Measurements from ENCODE around the gene RFNG. TPM values are rescaled to one million over a fixed set of nuclear protein-coding genes. Genes with fewer than 3 reads are reported as not detected.
A peak's percentile ranks its signal among the peaks of the same experiment; 100 is the strongest.

Gene RFNG
- total RNA-seq, 1 donor from 2014 or later: 72.3 TPM

DNA sequence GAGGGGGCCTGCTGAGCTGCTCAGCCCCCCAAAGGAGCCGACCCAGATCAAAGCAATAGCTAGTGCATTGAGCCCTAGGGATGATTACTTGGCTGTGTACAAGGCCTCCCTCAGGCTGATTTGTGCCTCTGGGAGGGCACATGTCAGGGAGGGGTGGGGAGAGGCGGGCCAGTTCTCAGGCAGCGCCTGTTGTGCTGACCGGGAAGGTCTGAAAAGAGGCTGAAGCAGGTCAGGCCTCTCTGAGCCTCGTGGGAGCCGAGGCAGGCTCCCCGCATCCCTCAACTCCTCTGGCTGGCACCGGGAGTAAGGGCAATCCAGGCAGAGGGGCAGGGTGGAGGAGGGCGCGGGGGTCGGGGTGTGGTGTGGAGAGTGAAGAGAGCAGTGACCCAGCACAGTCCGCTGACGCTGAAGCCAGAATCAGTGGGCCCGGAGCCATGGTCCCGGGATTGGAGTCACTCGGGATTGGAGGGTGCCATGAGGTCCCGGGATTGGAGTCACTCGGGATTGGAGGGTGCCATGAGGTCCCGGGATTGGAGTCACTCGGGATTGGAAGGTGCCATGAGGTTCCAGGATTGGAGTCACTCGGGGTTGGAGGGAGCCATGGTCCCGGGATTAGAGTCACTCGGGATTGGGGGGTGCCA is 17.1 kb downstream of the RFNG start:
- TF ChIP-seq, protein P1, sequence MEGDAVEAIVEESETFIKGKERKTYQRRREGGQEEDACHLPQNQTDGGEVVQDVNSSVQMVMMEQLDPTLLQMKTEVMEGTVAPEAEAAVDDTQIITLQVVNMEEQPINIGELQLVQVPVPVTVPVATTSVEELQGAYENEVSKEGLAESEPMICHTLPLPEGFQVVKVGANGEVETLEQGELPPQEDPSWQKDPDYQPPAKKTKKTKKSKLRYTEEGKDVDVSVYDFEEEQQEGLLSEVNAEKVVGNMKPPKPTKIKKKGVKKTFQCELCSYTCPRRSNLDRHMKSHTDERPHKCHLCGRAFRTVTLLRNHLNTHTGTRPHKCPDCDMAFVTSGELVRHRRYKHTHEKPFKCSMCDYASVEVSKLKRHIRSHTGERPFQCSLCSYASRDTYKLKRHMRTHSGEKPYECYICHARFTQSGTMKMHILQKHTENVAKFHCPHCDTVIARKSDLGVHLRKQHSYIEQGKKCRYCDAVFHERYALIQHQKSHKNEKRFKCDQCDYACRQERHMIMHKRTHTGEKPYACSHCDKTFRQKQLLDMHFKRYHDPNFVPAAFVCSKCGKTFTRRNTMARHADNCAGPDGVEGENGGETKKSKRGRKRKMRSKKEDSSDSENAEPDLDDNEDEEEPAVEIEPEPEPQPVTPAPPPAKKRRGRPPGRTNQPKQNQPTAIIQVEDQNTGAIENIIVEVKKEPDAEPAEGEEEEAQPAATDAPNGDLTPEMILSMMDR (IDR thresholded peaks at IDR 0.05; ENCODE audit: insufficient read depth, low read length, poor library complexity, severe bottlenecking): no peak
- Histone ChIP-seq H3K36me3 (ENCODE audit: control insufficient read depth, insufficient read depth, low read length) (no peaks in the 10 kb centered on the region), H3K27me3 (ENCODE audit: control insufficient read depth, insufficient read depth, low read length) (peaks cover 3% of the 10 kb centered on the region), H3K4me3 (ENCODE audit: low read depth, low read length) (no peak overlapping the region)
- no peak for DNase-seq (ENCODE audit: low read depth)

DNA sequence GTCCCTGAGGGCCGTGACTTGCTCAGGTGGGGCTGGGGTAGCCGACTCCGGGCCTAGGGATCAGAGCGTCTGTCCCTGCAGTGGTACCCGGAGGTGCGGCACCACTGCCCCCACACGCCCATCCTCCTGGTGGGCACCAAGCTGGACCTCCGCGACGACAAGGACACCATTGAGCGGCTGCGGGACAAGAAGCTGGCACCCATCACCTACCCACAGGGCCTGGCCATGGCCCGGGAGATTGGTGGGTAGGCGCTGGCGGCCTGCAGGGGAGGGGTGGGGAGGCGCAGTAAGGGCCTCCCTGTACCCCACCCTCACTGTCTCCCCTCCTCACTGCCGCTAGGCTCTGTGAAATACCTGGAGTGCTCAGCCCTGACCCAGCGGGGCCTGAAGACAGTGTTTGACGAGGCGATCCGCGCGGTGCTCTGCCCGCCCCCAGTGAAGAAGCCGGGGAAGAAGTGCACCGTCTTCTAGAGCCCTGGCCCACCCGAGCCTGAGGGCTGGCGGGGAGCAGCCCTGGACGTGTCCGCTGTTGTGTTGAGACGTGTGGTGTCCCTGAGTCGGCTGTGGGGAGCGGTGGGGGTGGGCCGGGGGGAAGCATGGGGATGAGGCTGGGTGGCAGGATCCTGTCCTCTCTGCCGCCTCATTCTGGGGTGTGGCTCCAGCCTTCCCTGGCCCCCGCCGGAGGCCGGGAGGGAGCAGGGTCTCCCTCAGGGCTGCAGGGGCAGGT is 18.1 kb downstream of the RFNG start:
- TF ChIP-seq, protein P1 (IDR thresholded peaks at IDR 0.05; ENCODE audit: insufficient read depth, low read length, poor library complexity, severe bottlenecking): no peak
- no peak for DNase-seq (ENCODE audit: low read depth)
- peaks cover 3% of the 10 kb centered on the region for H3K27me3 ChIP-seq (ENCODE audit: control insufficient read depth, insufficient read depth, low read length)
- no peak overlapping the region for H3K4me3 ChIP-seq (ENCODE audit: low read depth, low read length)
- no peaks in the 10 kb centered on the region for H3K36me3 ChIP-seq (ENCODE audit: control insufficient read depth, insufficient read depth, low read length)

DNA sequence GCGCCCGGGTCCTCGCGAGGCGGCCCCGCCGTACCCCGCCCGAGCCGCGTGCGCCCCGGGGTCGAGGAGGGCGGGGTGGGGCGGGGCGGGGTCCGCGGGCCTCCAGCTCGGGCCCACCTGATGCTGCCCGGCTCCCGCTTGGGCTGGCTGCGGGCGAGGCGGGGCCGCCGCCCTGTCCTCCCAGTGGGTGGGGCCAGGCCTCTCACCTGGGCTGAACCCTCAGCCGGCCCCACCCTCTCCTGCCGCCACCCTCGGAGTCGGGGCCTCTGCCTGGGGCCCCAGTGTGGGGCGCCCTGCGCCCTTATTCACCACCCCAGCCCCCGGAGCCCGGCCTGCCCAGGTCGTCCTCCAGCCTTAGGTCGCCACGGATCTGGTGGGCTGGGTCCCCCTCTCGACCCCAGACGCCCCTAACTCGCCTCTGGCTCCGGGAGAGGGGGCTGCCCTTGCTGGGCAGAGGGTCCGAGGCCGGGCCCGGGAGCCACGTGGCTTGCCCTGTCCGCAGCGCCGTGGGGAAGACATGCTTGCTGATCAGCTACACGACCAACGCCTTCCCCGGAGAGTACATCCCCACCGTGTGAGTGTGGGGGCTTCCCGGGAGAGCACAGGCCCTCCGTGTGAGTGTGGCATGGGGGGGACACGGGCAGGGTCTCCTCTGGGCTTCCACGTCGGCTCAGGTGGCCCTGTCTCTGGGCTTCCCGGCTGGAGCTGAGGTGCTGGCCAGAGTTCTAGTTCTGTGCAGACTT is 19.6 kb downstream of the RFNG start:
- no peak for DNase-seq (ENCODE audit: low read depth)
- Histone ChIP-seq H3K27me3 (ENCODE audit: control insufficient read depth, insufficient read depth, low read length) (peaks cover 3% of the 10 kb centered on the region), H3K4me3 (ENCODE audit: low read depth, low read length) (peak overlapping the region; percentile 38), H3K36me3 (ENCODE audit: control insufficient read depth, insufficient read depth, low read length) (no peaks in the 10 kb centered on the region)
- TF ChIP-seq, protein P1 (IDR thresholded peaks at IDR 0.05; ENCODE audit: insufficient read depth, low read length, poor library complexity, severe bottlenecking): no peak

DNA sequence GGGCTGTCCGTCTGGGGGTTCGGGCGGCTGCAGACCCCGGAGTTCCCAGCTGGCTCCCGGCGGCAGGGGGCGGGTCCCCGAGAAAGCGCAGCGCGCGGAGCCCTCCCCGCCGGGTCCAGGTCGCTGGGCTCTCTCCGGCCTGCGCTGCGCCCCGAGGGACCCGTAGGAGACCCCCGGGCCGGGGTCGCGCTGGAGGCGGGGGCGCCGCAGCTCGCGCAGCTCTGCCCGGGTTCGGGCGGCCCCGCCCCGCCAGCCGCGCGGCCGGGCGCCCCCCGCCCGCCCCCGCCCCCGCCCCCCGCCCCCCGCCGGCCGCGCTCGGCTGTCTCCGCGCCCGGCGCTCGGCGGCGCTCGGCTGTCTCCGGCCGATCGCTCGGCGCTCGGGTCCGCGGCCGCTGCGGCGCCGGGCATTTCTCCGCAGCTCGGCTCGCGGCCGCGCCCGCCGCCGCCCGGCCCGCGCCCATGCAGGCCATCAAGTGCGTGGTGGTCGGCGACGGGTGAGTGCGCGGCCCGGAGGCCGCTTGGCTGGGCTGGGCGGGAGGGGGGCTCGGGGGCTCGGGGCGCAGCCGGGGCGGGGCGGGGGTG is 20.2 kb downstream of the RFNG start, which contains the start of gene RAC3:
Gene RAC3, plus strand, starts transcription at position 376 of the 582 bp plus-strand sequence. Its CDS starts 84 bp downstream, at position 460.
- Histone ChIP-seq H3K27me3 (ENCODE audit: control insufficient read depth, insufficient read depth, low read length) (peaks cover 3% of the 10 kb centered on the region), H3K36me3 (ENCODE audit: control insufficient read depth, insufficient read depth, low read length) (no peaks in the 10 kb centered on the region), H3K4me3 (ENCODE audit: low read depth, low read length) (peak within 1 kb of the TSS; percentile 43)
- no peak for DNase-seq (ENCODE audit: low read depth)
- TF ChIP-seq, protein P1 (IDR thresholded peaks at IDR 0.05; ENCODE audit: insufficient read depth, low read length, poor library complexity, severe bottlenecking): no peak

DNA sequence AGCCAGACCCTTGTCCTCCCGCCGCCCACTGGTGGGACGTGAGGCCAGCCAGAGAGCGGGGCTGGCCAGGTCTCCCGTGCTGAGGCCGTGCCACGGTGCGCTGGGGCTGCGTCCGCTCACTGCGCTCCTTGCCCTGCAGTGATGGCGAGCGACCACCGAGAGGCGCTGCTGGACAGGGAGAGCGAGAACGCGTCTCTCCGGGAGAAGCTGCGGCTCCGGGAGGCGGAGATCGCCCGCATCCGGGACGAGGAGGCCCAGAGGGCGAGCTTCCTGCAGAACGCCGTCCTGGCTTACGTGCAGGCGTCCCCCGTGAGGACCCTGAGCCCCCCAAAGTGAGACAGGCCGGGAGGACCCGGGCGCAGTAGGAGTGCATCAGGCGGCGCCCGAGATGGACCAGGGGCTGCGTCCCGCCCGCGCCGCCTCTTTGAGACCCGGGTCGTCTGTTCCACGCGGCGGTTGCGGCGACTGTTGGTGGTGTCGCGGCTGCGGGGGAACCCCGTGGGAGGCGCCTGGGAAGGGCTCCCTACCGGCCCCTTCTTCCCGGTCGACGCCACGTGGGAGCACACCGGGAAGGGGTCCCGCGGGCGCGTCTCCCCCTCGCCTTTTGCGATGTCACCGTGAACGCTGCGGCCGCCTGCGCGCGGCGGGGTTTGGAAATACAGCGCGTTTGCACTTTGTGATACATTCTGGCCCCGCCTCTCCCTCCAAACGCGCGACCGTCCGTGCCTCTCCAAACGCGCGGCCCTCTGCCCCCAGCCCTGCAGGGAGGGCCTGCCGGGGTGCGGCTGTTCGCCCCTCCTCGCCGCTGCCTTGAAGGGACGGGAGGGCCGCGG is 20.9 kb downstream of the RFNG start:
- TF ChIP-seq, protein P1 (IDR thresholded peaks at IDR 0.05; ENCODE audit: insufficient read depth, low read length, poor library complexity, severe bottlenecking): peak; percentile 88

More for the DNA sequence above, 20.9 kb downstream of the RFNG start:
- peaks cover 3% of the 10 kb centered on the region for H3K27me3 ChIP-seq (ENCODE audit: control insufficient read depth, insufficient read depth, low read length)
- peak; percentile 34 for DNase-seq (ENCODE audit: low read depth)
- no peaks in the 10 kb centered on the region for H3K36me3 ChIP-seq (ENCODE audit: control insufficient read depth, insufficient read depth, low read length)
- H3K4me3 ChIP-seq (ENCODE audit: low read depth, low read length): peak overlapping the region; percentile 43
